NT2/D1 (cell line): Measurements from ENCODE around the gene ASPSCR1.

Experiments
- SUZ12 ChIP-seq: IDR thresholded peaks from 2 replicates; pipeline ENCODE4 v1.6.1; 2011; ENCODE audit not compliant: insufficient read length, insufficient read depth; ENCODE audit errors: extremely low read depth
- YY1 ChIP-seq: IDR thresholded peaks from 2 replicates; pipeline ENCODE4 v1.6.1; 2011; ENCODE audit not compliant: insufficient read length, insufficient read depth
- ZNF274 ChIP-seq: IDR thresholded peaks from 2 replicates; pipeline ENCODE4 v1.6.1; 2011; ENCODE audit warnings: mild to moderate bottlenecking, low read depth, low read length

GRCh38 chr17:82065193-82065637, 87.8 kb downstream of the ASPSCR1 start:
- no peak for TF ChIP-seq YY1
- TF ChIP-seq ZNF274 = no peak
- no peak for TF ChIP-seq SUZ12
